GM19372 (cell line): Measurements from ENCODE around the gene LBR.
"Not testable (repeated sequence)": the region's sequence is repeated elsewhere in the genome, so short reads cannot be mapped to it uniquely, and the experiment has no call there.

Source experiments
- ATAC-seq: cut with Tn5 transposase; IDR thresholded peaks from one replicate; pipeline ENCODE4 v1.9.1; 2021; ENCODE audit warnings: mild to moderate bottlenecking, low read depth, moderate library complexity; ENCODE audit not compliant: unreplicated experiment

Gene LBR

GRCh38 chr1:225427235-225428067 is at the start of gene LBR:
Gene LBR (minus strand): TSS chr1:225428038. CDS start chr1:225424075, 3,963 bp downstream.
- peak; percentile 30 for ATAC-seq

GRCh38 chr1:225477296-225477911 is 49.6 kb upstream of the LBR start:
- no peak for ATAC-seq

GRCh38 chr1:225476538-225476988 is 48.7 kb upstream of the LBR start:
- ATAC-seq: no peak

GRCh38 chr1:225476100-225476511 is 48.3 kb upstream of the LBR start:
- no peak for ATAC-seq

- peak; percentile 77 for ATAC-seq
These were observed 47.4 kb upstream of the LBR start for GRCh38 chr1:225474986-225475820.

- ATAC-seq: no peak
These were observed 46.7 kb upstream of the LBR start for GRCh38 chr1:225474439-225474985.

- ATAC-seq: not testable (repeated sequence)
These were observed 46.0 kb upstream of the LBR start for GRCh38 chr1:225473676-225474438.

- not testable (repeated sequence) for ATAC-seq
These were observed 45.4 kb upstream of the LBR start for GRCh38 chr1:225473266-225473665.

- no peak for ATAC-seq
These were observed 43.8 kb upstream of the LBR start for GRCh38 chr1:225471453-225472301.

GRCh38 chr1:225471109-225471452 is 43.2 kb upstream of the LBR start:
- ATAC-seq: no peak

- ATAC-seq: no peak
These were observed 42.6 kb upstream of the LBR start for GRCh38 chr1:225470211-225471108.

GRCh38 chr1:225469051-225469450 is 41.2 kb upstream of the LBR start:
- ATAC-seq: no peak

GRCh38 chr1:225468270-225469020 is 40.6 kb upstream of the LBR start:
- no peak for ATAC-seq

GRCh38 chr1:225467193-225468020 is 39.6 kb upstream of the LBR start:
- peak; percentile 91 for ATAC-seq

GRCh38 chr1:225466848-225467192 is 39.0 kb upstream of the LBR start:
- ATAC-seq: no peak

GRCh38 chr1:225465793-225466517 is 38.1 kb upstream of the LBR start:
- no peak for ATAC-seq
